ENCODE data around the gene TAF15.

TAF15 gene

GRCh38 chr17:35825206-35825605 is 15.9 kb downstream of the TAF15 start:
- no peak for DNase-seq

GRCh38 chr17:35841101-35841500 is 31.8 kb downstream of the TAF15 start:
- DNase-seq = no peak

- DNase-seq = no peak
Measured at GRCh38 chr17:35841505-35841904, 32.2 kb downstream of the TAF15 start.

- no peak for DNase-seq
Measured at GRCh38 chr17:35842239-35842638, 33.0 kb downstream of the TAF15 start.

GRCh38 chr17:35843698-35844097 is 34.4 kb downstream of the TAF15 start:
- no peak for DNase-seq

- no peak for DNase-seq
Measured at GRCh38 chr17:35844547-35844946, 35.3 kb downstream of the TAF15 start.

- DNase-seq = peak; percentile 16
Measured at GRCh38 chr17:35846055-35846809, 36.9 kb downstream of the TAF15 start.

GRCh38 chr17:35847006-35847405 is 37.7 kb downstream of the TAF15 start:
- no peak for DNase-seq

- no peak for DNase-seq
Measured at GRCh38 chr17:35847633-35848373, 38.5 kb downstream of the TAF15 start.

GRCh38 chr17:35849469-35850348 is 40.4 kb downstream of the TAF15 start:
- peak; percentile 62 for DNase-seq

GRCh38 chr17:35855965-35856364 is 46.7 kb downstream of the TAF15 start:
- DNase-seq = no peak

- DNase-seq = no peak
Measured at GRCh38 chr17:35856603-35857002, 47.3 kb downstream of the TAF15 start.

GRCh38 chr17:35864853-35865252 is 55.6 kb downstream of the TAF15 start:
- no peak for DNase-seq

- peak; percentile 58 for DNase-seq
Measured at GRCh38 chr17:35865412-35866340, 56.4 kb downstream of the TAF15 start.

GRCh38 chr17:35866341-35866950 is 57.2 kb downstream of the TAF15 start:
- DNase-seq = peak; percentile 17

- DNase-seq = no peak
Measured at GRCh38 chr17:35867574-35867973, 58.3 kb downstream of the TAF15 start.

- no peak for DNase-seq
Measured at GRCh38 chr17:35868737-35869136, 59.5 kb downstream of the TAF15 start, which contains the start of gene HEATR9. Gene HEATR9 (minus strand): TSS chr17:35868891. CDS start chr17:35868742, 149 bp downstream.

GRCh38 chr17:35870906-35871819 is 61.9 kb downstream of the TAF15 start:
- DNase-seq = no peak

- DNase-seq = no peak
Measured at GRCh38 chr17:35872196-35872980, 63.1 kb downstream of the TAF15 start.
